Umbilical cord (tissue), 1 donor: ENCODE data around the gene HSPA13. TPM values are rescaled to one million over a fixed set of nuclear protein-coding genes. Genes with fewer than 3 reads are reported as not detected.

Experiments
- total RNA-seq: library from RNA; depleted of rRNA; stranded (reverse); fragments of >200 nt; gene quantifications from one replicate; pipeline ENCODE4 v1.2.3, GENCODE V29; 2014; ENCODE audit warnings: low replicate concordance; ENCODE audit not compliant: insufficient read depth

HSPA13 gene
- total RNA-seq, 1 donor from 2014 or later: 71.7 TPM

Other genes starting within 250 kb of the HSPA13 start
- not detected for gene LIPI, start 172.2 kb downstream of the HSPA13 start, total RNA-seq
- gene RBM11, start 167.0 kb downstream of the HSPA13 start, total RNA-seq: not detected
- 14.0 TPM for gene SAMSN1, start 163.2 kb upstream of the HSPA13 start, total RNA-seq